LNCaP clone FGC (cell line): Measurements from ENCODE around the gene SGCA.

Experiments
- DNase-seq: peaks from one replicate; pipeline ENCODE4 v3.0.0-alpha.2; 2011; ENCODE audit warnings: low read depth
- H3K4me3 ChIP-seq: 2 replicates; pipeline ENCODE4 v1.5.1; 2011; ENCODE audit warnings: mild to moderate bottlenecking, low read depth, low read length, control low read depth
- TF ChIP-seq, protein P1 (sequence below): IDR thresholded peaks from 2 replicates; pipeline ENCODE4 v1.5.1; 2012; ENCODE audit warnings: mild to moderate bottlenecking; ENCODE audit not compliant: control insufficient read depth, insufficient read depth; ENCODE audit errors: extremely low read depth

Gene SGCA

DNA sequence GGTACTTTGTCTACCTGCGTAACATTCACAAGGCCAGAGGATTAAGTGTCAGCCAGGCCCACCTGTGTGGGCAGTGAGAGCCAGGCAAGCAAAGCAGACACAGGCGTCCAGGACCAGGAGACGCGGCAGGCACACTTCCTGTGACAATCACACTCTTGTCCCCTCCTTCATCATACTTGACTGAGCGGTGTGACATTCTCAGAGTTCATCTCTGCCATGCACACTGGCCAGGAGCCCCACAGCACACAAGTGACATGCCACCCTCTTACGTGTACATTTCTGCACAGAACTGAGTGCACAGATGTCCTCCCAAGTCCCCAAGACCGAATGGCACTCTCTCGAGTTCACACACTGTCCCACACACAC lies 24.1 kb upstream of the SGCA start:
- TF ChIP-seq, protein P1, sequence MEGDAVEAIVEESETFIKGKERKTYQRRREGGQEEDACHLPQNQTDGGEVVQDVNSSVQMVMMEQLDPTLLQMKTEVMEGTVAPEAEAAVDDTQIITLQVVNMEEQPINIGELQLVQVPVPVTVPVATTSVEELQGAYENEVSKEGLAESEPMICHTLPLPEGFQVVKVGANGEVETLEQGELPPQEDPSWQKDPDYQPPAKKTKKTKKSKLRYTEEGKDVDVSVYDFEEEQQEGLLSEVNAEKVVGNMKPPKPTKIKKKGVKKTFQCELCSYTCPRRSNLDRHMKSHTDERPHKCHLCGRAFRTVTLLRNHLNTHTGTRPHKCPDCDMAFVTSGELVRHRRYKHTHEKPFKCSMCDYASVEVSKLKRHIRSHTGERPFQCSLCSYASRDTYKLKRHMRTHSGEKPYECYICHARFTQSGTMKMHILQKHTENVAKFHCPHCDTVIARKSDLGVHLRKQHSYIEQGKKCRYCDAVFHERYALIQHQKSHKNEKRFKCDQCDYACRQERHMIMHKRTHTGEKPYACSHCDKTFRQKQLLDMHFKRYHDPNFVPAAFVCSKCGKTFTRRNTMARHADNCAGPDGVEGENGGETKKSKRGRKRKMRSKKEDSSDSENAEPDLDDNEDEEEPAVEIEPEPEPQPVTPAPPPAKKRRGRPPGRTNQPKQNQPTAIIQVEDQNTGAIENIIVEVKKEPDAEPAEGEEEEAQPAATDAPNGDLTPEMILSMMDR, result no peak
- H3K4me3 ChIP-seq, result no peak overlapping the region
- DNase-seq, result no peak

DNA sequence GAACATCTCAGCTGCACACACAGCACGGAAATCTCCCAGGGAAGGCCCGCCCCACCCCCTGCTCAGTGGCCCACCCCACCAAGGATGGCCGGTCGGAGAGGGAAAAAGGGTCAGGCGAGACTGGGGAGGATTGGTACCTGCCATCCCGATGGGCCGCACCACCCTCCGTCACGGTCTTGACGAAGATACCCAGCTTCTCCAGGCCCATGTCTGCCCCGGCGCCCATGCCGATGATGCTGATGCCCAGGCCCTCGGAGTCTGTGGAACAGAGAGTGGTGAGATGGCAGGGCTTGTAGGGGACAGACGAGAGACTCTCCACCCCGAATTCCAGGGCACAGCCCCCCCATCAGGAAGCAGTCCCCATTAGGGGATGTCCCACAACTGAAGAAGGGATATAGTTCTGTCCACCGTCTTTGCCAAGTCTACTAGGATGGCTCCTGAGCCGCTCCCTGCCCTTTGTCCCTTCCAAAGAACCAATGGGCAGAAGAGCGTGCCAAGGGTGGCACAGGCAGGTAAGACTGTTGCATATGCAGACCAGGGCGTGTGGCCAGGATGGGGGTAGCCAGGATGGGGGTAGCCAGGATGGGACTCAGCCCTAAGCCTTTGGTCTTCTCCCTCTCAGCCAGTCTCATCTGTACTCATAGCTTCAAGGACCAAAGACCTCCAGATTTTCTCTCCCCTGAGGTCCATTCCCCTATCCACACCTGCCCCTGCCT lies 22.2 kb upstream of the SGCA start:
- H3K4me3 ChIP-seq, result no peak overlapping the region
- TF ChIP-seq, protein P1, result no peak
- no peak for DNase-seq

DNA sequence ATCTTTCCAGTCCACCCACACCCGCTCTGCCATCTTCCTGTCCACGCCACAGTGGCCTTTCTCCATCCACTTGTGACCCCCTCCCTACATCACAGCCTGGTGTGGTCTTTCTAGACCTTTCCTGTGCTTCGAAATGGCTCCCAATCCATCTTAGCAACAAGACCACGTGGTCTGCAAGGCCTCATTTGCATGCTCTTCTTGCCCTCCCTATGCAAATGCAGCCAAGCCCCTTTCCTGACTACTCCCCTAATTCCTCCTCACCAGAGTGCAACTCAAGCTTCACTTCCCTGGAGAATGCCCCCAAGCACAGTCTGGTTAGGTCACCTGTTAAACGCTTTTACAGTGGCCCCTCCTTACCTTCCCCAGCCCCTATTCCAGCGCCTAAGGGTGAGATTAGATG lies 21.4 kb upstream of the SGCA start:
- TF ChIP-seq, protein P1, result no peak
- no peak overlapping the region for H3K4me3 ChIP-seq
- DNase-seq, result no peak

DNA sequence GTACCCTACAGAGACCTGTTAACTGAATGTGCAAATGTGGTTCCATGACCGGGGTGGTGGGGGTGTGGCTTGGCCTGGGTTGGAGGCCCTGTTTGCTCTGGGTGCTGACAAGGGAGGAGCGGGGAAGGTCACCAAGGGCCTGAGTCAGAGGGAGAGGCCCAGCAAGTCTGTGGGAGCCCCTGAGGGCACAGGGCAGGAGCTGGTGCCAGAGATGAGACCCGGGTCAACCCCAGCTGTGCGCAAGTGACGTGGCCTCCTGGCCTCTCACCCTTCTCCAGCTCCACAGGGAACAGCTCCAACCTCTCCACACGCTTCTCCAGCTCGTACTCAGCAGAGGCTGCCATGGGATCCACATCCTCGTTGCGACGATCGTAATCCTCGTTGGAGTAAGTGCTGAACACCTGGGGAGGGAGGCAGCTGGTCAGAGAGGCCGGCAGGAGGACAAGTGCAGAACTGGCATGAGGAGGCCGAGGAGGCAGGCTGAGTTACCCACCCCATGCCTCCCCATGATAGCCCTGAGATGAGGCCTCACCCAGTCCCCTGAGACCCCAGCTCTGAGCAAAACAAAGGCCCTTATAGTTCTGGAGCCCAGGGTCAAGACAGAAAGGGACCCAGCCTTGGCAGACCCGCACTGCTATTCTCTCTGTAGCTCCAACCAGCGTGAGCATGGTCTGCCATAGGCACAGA lies 20.8 kb upstream of the SGCA start:
- no peak for DNase-seq
- no peak overlapping the region for H3K4me3 ChIP-seq
- TF ChIP-seq, protein P1, result no peak

DNA sequence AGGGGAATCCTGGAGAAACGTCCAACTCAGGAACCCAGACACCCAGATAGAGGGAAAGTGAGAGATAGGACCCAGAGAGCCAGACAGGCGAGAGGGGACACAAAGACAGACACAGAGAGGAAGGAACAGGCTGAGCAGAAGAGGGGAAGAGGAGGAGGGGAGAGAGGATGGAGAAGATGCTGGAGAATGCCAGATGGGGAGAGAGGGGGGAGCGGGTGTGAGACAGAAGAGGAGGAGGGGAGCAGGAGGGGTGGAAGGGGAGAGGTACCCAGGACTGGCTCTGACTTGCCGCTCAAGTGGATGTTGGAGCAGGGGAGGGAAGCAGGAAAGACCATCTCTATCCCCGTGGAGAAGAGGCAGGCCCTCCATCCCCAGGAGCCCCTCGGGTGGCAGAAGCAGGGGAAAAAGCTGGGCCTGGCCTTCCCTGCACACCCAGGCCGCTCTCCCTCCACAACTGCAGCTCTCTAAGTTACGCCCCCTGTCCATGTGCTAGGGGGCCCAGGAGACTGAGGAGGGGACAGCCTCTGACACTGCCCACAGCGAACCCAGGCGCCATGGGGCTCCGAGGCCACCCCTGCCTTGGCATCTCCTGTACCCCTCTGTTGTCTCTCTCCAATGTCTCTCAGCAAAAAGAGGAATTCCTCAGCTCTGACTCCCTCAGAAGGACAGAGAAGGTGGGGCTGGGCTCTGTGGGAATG lies 20.1 kb upstream of the SGCA start:
- H3K4me3 ChIP-seq, result no peak overlapping the region

DNA sequence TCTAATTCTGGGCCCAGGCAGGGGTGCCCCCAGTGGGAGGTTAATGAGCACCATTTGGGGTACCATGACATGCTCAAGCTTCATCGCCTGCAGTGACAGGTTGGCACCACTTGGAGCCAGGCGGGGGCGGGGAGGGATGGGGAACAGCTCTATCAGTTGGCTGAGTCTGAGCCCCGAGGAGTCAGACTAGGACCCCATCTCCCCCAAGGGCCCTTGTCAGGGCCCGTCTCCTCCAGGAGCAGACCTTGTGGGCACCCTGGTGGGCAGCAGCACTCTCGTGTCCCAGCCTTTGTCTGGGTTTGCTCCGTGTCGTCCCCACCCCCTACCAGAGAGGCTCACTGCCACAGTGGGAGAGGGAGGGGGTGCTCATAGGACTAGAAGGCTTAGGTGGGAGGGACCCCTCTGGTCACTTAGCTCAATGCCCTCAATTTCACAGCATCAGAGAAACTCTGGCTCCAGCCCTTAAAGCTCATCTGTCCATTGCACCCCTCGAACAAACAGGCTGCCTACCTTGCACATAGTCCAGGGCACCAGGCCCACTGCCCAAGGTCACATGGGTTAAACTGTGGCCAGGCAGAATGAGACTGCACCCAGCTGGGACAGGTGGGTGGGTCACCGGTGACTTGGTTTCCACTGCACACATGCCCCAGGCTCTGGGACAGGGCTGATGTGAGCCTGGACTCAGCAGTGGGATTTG lies 19.4 kb upstream of the SGCA start:
- TF ChIP-seq, protein P1, result no peak
- no peak for DNase-seq
- no peak overlapping the region for H3K4me3 ChIP-seq

More for the DNA sequence above, 20.1 kb upstream of the SGCA start:
- TF ChIP-seq, protein P1, result no peak
- no peak for DNase-seq
